Epithelial cell of esophagus (primary cell): ENCODE measurements around the gene HIF1AN.

ENCODE experiments used
- DNase-seq: peaks from one replicate; pipeline ENCODE4 v3.0.0; 2010; ENCODE audit warnings: low read depth
- H3K4me3 ChIP-seq: 2 replicates; pipeline ENCODE4 v1.5.1; 2011; ENCODE audit warnings: mild to moderate bottlenecking, low read length, control low read depth
- TF ChIP-seq, protein P1 (sequence below): IDR thresholded peaks from 2 replicates; pipeline ENCODE4 v1.5.1; 2011; ENCODE audit warnings: low read depth, mild to moderate bottlenecking, low read length, control low read depth, inconsistent platforms; ENCODE audit not compliant: insufficient read depth; ENCODE audit errors: missing control alignments

The HIF1AN gene

DNA sequence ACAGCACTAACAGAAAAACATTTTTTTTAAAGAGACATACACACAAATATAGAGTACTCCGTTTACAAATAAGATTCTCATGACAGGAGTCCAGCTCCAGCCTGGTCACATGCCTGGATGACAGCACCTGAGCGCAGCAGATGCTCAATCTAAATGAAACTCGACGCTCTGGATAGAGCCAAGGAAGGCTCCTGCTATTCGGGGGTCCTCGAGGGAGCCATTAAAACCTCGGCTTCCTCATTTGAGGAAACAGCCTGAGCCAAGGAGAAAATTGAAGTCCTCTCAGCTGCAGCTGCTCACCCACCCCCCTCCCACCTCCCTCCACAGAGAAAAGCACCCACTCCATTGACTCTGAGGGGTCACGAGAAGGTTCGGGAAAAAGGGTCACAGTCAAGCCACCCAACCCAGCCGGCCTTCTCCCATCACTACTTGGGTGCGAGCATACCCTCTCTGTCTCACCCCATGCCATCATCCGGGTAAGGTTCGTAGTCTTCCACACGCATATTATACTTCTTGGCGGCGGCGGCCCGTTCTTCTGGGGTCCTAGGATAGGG, 6.7 kb upstream of the HIF1AN start:
- peak overlapping the region; percentile 89 for H3K4me3 ChIP-seq
- TF ChIP-seq, protein P1, sequence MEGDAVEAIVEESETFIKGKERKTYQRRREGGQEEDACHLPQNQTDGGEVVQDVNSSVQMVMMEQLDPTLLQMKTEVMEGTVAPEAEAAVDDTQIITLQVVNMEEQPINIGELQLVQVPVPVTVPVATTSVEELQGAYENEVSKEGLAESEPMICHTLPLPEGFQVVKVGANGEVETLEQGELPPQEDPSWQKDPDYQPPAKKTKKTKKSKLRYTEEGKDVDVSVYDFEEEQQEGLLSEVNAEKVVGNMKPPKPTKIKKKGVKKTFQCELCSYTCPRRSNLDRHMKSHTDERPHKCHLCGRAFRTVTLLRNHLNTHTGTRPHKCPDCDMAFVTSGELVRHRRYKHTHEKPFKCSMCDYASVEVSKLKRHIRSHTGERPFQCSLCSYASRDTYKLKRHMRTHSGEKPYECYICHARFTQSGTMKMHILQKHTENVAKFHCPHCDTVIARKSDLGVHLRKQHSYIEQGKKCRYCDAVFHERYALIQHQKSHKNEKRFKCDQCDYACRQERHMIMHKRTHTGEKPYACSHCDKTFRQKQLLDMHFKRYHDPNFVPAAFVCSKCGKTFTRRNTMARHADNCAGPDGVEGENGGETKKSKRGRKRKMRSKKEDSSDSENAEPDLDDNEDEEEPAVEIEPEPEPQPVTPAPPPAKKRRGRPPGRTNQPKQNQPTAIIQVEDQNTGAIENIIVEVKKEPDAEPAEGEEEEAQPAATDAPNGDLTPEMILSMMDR = no peak
- no peak for DNase-seq

DNA sequence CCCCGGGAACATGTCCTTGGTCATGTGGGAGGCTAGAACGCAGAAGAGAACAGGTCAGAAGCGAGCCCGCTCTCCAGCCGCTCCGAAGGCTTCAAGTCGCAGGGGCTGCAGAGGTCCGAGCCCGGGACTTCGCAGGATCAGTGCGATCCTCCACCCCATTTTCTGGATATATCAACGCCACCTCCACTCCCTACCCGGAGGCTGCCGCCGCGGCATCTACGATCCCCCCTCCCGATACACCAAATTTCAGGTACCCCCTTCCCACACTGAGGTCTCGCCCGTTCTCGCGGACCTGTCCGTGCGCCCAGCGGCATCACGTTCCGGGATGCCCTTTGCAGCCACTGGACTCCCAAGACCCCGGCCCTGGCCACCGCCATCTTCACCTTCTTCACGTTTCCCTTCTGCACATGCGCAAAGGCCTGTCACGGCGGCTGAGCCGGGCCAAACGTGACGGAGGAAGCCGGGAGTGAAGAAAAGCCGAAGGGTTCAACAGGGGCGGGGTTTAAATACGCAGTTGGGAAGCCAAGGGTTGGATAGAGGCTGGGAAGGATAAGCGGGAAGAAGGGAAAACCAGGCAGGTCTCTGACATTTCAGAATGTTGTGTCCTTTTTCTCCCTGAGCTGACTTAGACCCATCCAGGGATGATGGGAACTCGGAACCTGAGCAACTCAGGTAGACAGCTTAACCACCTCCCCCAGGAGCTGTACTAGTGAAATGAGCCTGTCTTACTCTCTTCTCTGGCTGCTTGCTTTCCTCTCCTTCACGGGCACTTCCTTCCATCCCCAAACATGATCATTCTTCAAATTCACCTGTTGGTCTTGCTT, 6.1 kb upstream of the HIF1AN start, which contains the start of gene NDUFB8:
Gene NDUFB8, minus strand, starts transcription at position 397 of the 824 bp plus-strand sequence. Its CDS starts 20 bp downstream, at position 377.
- TF ChIP-seq, protein P1 = no peak
- H3K4me3 ChIP-seq = peak within 1 kb of the TSS; percentile 89
- peak; percentile 79 for DNase-seq

DNA sequence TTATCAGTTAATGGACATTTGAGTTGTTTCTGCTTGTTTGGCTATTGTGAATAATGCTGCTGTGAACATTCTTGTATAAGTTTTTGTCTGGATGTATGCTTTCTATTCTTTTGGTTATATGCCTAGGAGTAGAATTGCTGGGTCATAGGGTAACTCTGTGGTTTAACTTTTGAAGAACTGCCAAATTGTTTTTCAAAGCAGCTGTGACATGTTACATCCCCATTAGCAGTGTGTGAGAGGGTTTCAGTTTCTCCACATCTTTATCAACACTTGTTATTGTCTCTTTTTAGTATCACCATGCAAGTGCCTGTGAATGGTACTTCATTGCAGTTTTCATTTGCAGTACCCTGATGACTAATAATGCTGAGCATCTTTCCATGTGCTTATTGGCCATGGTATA, 4.0 kb upstream of the HIF1AN start:
- no peak for DNase-seq
- H3K4me3 ChIP-seq = no peak overlapping the region
- TF ChIP-seq, protein P1 = no peak

DNA sequence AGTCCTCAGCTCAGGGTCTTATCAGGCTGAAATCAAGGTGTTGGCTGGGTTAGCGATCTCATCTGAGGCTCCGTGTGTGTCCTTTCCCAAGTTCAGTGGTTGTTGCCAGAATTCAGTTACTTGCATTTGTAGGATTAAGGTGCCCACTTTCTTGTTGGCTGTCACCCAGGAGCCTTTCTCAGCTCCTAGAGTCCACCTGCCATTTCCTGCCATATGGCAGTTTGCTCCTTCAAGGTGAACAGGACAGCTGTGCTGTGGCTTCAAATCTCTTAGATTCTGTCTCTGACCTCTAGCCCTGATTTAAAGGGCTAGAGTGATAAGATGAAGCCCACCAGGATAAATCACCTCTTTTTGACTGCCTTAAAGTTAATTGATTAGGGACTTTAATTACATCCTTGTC, 1.0 kb upstream of the HIF1AN start:
- H3K4me3 ChIP-seq = no peak overlapping the region
- DNase-seq = no peak
- TF ChIP-seq, protein P1 = no peak

DNA sequence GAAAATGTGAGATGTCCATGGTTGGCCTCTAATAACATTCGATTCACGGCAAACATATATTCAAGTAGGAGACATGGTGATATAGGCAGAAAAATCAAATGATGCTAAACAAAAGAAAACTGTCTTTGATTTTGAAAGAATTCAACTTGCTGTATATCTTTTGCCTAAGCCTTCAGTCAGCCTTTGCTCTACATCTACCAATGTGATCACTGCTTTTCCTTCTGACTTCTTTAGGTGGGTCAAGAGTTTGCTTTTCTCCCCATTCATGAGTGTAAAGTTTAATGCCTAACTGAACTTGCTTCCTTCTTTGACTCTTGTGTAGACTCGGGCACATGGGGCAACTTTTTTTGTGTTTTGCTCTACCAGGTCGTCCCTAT, 417 bp upstream of the HIF1AN start:
- H3K4me3 ChIP-seq = peak overlapping the region; percentile 88
- DNase-seq = no peak
- TF ChIP-seq, protein P1 = no peak

DNA sequence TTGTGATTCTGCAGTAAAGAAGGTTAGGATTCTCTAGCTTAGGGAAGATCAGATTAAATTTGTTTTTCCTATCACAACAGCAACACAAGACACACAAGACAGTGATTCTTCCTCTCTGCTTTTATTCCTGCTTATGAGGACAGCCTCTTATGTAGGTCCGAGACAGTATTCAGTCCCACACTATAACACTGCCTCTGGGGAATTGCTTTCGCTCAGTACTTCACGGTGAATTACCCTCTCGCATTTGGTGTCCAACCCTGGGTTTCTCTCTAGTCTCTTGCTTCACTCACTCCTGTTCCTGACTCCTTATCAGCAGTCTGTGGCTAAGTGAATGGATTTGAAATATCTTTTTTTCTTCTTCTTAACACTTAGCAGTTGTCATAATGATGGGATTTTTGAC, 1.7 kb downstream of the HIF1AN start:
- TF ChIP-seq, protein P1 = no peak
- H3K4me3 ChIP-seq = no peak overlapping the region
- DNase-seq = no peak

DNA sequence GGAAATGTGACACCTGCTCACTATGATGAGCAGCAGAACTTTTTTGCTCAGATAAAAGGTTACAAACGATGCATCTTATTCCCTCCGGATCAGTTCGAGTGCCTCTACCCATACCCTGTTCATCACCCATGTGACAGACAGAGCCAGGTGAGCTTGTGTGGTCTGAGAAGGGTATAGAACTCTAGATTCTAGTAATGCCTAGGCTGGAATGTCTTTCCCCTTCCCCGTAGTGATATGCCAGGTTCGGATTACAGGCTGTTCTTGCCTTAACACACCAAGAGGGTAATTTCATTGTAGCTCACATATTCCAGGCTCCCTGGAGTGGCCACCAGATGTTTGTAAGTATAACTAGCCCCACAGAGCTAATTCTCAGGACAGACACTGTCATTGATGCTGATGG, 9.2 kb downstream of the HIF1AN start:
- H3K4me3 ChIP-seq = no peak overlapping the region
- TF ChIP-seq, protein P1 = no peak
- no peak for DNase-seq
